Activated CD4-positive, CD25-positive, alpha-beta regulatory T cell treated with anti-CD3 and anti-CD28 coated beads, Interleukin-2, amount 50 U/mL, for 24 hours (primary cell): ENCODE measurements around the gene PTGR2.
"Not testable (repeated sequence)": the region's sequence is repeated elsewhere in the genome, so short reads cannot be mapped to it uniquely, and the experiment has no call there.

Experiments used
- ATAC-seq, 2 donors: fragments of 150-1000 bp; cut with Tn5 transposase; one replicate each; pipeline ENCODE4 v1.10.0; 2021; ENCODE audit warnings: mild to moderate bottlenecking in 1 of 2, moderate library complexity in 1 of 2

Gene PTGR2

GRCh38 chr14:73887694-73888459 lies 36.2 kb downstream of the PTGR2 start:
- no peak for ATAC-seq

GRCh38 chr14:73888460-73888725 lies 36.8 kb downstream of the PTGR2 start:
- no peak for ATAC-seq

- no peak for ATAC-seq
These were observed 37.3 kb downstream of the PTGR2 start for GRCh38 chr14:73888971-73889370.

- no peak for ATAC-seq
These were observed 37.7 kb downstream of the PTGR2 start for GRCh38 chr14:73889376-73889775.

- not testable (repeated sequence) for ATAC-seq
These were observed 42.6 kb downstream of the PTGR2 start for GRCh38 chr14:73894180-73894687.

- no peak for ATAC-seq
These were observed 44.3 kb downstream of the PTGR2 start for GRCh38 chr14:73895939-73896338.

- ATAC-seq, result peak; percentile 24 to 25
These were observed 44.9 kb downstream of the PTGR2 start for GRCh38 chr14:73896521-73896920.

- ATAC-seq, result no peak
These were observed 51.4 kb downstream of the PTGR2 start for GRCh38 chr14:73903028-73903427.

- ATAC-seq, result no peak
These were observed 58.0 kb downstream of the PTGR2 start for GRCh38 chr14:73909681-73910080.

- ATAC-seq, result no peak
These were observed 61.6 kb downstream of the PTGR2 start for GRCh38 chr14:73913256-73913655.

- no peak for ATAC-seq
These were observed 64.7 kb downstream of the PTGR2 start for GRCh38 chr14:73916324-73916723.

- not testable (repeated sequence) for ATAC-seq
These were observed 67.8 kb downstream of the PTGR2 start for GRCh38 chr14:73919457-73919856.

GRCh38 chr14:73924337-73924736 lies 72.7 kb downstream of the PTGR2 start:
- no peak for ATAC-seq
